Glomerular visceral epithelial cell (primary cell): ENCODE data around the gene LIM2.

Experiments used
- DNase-seq: peaks from one replicate; pipeline ENCODE4 v3.0.0-alpha.2; 2016; ENCODE audit errors: extremely low spot score

Gene LIM2

DNA sequence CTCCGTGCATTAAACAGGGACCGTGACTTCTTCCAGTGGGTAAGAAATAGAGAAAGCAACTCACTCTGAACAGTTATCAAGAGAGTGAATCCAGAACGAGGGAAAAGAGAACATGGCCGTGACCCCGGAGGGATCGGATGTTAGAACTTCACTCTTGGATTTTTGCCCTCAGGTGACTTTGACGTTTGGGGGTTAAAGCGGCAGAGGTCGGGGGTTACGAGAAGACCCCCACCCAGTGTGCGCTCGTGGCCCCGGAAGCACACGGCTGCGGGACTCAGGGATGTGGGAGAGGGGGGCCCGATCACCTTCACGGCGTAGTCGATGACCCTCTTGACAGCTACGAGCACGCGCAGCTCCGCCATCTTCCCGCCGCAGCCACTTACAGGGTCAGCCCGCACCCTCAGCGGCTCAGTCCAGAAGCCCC is 21.8 kb downstream of the LIM2 start, which contains the start of gene ETFB:
Gene ETFB, minus strand, starts transcription at position 424 of the 424 bp plus-strand sequence. Its CDS starts 62 bp downstream, at position 362.
- no peak for DNase-seq

DNA sequence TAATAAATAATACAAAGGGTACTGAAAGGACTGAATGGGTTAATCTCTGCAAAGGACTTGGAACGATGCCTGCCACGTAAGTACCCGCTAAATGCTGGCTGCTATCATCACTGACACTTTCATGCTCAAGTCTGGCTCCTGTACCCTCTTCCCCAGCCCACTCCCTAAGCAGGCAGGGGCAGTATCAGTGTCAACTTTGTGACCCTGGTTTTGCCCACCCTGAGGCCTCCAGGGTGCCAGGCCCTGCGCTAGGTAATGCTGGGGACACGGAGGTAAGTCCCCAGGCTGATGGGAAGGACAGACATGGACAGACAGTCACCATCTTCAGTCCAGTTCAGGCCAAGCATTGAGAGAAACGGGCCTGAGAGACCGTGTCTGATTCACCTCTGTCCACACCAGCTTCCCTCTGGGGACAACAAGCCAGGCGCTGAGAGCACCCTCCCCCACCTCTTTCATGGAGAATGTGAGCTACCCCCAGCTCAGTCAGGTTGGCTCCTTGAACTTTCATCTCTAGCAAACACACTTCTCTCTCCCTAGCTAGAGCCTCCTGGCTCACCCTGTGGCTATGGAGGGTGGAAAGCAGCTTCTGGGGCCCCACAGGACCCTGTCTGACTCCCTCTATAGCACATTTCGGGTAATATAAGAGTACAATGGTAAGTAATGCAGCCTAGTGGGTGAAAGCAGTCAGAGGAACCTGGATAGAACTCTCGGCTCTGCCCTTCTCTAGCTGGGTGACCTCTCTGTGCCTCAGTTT is 22.4 kb downstream of the LIM2 start:
- DNase-seq: peak; percentile 40

DNA sequence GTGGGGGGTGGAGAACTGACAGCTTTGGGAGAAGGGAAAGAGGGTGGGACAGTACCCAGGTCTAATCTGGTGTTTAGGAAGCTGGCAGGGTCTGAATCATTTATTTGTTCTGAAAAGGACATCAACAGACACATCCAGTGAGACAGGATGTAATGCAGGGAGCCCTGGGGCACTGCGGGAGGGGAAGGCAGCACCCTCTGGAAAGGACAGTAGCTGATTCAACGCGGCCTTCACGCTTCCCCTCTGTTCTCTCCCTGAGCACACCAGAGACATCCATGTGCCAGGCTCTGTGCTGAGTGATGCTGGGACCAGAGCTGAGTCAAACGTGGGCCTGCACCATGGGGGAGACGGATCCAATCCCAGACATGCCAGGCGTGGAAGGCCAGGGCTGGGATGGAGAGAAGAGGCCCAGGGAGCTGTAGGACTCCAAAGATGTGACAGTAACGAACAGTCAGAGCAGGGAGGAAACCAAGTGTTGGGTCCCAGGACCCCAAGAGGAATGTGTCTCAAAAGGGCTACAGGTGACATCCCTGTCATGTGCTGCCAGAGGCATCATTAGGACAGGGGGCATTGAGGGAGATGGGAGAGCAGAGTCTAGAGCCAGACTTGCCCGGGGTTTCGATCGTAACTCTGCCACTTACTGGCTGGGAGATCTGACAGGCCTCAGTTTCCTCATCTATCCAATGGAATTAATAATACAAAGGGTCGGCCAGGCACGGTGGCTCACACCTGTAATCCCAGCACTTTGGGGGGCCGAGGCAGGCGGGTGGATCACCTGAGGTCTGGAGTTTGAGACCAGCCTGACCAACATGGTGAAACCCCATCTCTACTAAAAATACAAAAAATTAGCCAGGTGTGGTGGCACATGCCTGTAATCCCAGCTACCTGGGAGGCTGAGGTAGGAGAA is 23.3 kb downstream of the LIM2 start:
- no peak for DNase-seq

DNA sequence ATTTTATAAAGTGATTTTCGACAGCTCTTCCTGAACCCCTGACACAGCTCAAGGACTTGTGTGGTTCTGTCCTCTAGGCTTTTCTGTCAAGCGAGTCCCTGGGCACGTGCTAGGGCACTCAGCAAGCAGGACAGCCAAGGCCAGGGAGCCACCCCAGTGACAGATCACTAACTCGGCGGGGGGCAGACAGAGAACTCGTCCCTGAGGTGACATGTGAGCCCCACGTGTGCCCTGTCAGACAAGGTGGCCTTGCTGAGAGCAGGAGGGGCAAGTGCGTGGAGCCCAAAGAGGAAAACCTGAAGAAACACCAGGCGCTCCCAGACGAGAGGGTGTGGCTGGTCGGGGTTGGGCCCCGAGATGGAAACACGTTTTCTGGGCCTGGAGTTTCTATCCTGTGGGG is 26.5 kb downstream of the LIM2 start:
- DNase-seq: no peak

DNA sequence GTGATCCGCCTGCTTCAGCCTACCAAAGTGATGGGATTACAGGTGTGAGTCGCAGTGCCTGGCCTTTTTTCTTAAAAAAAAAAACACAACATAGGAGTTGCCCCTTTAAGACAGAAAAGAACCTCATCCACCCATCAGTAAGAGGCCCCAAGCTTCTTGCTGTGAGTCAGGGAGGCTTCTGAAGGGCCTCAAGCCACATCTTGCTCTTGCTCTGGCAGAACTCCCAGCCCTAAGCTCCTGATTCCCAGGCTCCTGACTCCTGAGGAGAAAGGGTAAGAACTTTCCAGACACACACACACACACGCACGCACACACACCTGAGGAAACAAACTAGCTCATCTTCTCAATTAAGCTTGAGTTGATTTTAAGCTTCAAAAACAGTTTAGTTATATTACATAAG is 28.5 kb downstream of the LIM2 start:
- peak; percentile 50 for DNase-seq

DNA sequence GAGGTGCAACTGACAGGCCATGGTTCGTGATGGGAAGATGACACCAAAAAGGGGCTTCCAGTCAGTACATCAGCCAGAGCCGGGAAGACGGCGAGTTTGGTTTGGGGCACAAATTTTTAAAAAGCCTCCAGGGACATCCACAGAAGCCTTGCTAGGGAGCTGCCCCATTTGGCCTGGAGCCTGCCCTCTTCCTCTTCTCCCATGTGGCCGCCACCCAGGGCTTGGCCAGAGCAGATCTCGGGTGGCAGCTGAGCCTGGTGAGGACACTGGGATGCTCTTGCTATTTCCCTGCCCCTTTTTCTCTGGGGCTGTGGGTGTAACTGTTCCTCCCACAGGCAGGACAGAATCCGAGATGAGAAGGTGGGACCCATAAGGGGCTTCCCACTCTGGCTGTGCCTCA is 29.8 kb downstream of the LIM2 start:
- no peak for DNase-seq

DNA sequence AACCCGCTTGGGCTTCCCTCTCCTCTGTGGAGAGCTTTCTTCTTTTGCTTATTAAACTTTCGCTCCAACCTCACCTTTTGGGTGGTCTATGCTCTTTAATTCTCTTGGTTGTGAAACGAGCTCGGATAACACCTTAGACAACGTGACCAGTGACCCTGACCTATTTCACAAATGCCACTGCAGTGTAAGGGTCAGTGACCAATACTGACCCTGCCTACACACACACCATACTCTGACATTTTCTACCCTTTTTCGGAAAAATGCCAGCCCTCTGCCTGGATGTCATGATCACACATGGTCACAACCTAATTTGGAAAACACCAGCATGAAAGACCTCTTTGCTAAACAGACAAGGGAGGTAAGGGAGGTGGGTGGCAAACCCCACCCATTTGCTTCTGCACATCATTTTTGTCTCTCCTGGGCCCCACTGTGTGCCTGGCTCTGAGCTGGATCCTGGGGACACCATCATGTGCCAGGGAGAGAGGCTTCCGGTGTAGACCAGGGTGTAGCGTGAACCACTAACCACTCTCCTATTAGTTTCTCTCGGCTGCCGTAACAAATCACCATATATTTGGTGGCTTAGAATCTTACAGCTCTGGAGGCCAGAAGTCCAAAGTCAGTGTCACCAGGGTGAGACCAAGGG is 31.5 kb downstream of the LIM2 start:
- no peak for DNase-seq

DNA sequence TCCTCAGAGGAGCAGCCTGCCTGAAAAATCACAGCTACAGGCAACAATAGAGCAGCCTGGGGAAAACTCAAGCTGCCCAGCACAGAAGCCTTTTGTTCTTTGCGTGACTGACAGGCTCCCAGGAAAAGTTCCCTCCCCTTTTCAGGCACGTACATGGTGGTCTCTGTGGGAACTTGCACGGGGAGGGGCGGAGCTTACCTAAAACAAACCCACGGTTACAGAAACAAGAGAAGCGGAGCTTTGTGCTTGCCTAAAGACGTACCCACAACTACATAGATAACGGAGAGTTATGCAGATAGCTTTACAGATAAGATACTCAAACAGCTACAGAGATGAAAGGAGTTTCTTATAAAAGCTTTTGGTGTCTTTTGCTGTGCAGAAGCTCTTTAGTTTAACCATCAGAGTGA is 33.0 kb downstream of the LIM2 start:
- no peak for DNase-seq

DNA sequence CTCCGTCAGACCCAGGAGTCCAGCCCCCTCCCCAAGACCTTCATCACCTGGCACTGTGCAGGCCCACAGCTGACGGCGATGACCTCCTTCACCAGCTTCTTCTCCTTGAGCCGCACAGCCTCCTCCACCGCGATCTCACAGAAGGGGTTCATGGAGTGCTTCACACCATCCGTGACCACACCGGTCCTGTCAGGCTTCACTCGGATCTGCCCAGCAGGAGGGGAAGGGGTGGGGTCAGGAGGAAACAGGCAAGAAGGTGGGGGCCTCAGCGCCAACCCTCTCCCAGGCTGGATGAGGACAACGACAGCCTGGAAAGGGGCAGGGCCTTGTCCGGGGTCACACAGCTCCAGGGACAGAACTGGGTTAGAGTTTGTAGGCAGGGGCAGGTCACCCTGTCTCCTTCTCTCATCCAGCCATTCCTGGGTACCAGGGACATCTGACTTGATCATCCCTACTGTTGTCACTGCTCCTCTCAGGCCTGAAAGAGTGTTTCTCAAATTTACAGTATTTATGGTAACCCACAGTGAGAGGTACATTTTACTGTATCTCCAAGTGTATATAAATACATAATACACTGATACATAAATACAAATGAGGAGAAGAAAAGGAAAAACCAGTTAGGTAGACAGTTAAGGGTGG is 33.6 kb downstream of the LIM2 start:
- no peak for DNase-seq

DNA sequence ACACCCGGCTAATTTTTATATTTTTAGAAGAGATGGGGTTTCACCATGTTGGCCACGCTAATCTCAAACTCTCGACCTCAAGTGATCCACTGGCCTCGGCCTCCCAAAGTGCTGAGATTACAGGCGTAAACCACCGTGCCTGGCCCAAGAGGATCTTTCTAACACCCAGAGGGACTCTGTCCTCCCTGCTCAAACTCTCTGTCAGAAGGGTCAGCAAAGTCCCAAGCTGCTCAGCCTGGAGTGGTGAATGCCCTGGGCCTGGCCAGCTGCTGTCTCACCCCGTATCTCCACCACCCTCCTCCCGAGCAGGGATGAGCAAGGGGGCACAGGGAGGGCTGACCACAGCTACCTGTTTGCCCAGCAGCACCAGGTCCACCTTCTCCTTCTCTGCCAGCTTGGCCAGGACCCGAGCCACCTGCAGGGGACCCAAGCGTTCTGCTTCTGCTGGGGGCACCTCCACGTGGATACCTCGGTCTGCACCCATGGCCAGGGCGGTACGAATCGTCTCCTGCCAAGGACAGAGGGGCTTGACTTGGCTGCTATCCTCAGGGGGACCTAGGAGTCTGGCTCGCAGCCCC is 34.9 kb downstream of the LIM2 start:
- no peak for DNase-seq

DNA sequence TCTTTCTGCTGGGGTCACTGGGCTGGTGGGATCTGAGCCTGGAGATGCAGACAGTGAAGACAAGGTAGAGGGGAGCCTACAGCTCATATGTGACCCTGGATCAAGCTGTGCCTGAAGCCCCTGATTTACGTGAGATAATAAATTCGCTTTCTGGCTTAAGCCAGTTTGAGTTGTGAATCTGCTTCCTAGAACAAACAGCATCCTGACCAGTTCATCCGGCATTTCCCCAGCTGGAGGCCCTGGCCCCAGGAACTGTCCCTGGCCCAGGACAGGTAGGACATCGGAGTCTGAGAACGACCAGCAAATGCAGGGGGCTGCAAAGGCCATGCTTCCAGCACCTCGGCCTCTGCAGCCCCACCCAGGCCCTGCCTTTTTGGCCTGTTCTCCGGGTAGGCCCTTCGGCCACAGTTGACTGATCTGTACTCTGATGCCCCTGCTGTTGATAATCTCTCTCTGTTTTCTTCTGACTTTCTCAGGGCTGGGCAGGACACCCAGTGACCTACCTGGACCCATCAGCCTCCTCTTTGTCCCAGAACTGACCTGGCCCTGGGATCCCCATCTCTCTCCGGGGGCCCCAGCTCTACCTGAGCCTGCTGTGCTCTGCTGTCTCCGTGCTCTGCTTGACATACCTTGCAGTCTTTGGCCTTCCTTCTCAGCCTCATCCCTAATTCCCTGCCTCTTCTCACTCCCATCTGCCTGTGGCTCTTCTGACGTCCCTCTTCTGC is 36.3 kb downstream of the LIM2 start:
- DNase-seq: no peak

DNA sequence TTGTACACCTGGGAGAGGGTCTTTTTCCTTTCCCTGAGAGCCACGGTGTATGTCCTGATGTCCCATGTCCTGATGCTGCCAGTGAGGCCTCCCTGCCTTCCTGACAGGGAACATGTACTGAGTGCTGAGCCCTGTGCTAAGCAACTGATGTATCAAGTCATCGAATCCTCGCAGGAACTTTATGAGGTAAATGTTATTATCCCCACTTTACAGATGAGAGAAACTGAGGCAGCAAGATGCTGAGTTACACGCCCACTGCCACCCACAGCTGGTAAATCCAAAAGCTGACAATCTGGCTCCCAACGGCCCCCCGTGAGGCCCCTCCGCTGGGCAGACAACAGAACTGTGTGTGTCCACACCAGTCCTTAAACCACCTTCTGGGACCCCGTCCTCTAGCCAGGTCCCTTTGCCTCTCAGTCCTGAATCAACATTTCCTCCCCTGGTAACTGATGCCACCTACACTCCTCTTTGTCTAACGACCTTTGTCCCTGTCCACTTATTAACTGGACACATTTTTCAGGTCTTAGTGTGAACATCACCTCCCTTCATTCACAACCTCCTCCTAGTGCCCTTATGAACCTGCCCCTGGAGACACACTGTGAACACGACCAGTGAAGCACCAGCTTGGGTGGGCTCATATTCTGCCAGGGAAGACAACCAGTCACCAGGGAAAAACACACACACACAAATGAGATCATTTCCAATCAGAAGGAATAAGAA is 40.4 kb downstream of the LIM2 start:
- no peak for DNase-seq

DNA sequence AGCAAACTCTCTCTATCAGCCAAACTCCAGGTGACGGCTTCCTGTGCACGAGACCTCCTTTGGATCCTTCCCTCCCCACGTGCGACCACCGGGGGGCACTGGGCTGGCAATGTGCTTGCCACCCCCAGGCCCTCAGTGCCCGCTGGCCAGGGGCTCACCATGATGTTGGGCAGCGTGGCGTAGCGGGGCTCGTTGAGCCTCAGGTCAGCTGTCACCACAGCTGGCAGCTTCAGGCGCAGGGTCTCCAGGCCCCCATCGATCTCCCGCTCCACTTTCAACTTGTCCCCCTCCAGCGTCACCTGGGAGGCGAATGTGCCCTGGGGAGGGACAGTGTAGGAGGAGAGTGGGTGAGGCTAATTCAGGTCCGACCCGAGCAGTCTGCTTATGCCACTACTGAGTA is 41.0 kb downstream of the LIM2 start:
- no peak for DNase-seq

DNA sequence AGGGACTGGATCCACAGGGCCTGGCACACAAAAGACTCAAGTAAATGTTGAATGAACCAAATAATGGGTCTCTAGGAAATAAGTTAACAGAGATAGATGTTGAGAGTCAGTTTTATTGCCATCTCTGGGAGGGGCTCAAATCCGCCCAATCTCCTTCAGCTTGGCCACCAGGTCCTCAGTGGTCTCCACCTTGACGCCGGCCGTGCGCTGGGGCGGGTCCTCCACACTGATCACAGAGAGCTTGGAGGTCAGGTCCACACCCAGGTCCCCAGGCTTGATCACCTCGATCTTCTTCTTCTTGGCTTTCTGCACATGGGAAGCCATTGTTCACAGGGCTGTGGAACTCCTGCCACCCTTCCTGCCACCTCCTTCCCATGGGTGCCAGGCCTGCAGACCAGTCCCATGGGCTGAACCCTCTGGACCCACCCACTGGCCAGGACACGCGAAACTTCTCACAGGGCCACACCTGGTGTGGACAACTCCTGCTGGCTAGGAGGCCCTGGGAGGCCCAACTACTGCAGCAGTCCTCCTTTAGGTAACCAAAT is 42.6 kb downstream of the LIM2 start:
- no peak for DNase-seq

DNA sequence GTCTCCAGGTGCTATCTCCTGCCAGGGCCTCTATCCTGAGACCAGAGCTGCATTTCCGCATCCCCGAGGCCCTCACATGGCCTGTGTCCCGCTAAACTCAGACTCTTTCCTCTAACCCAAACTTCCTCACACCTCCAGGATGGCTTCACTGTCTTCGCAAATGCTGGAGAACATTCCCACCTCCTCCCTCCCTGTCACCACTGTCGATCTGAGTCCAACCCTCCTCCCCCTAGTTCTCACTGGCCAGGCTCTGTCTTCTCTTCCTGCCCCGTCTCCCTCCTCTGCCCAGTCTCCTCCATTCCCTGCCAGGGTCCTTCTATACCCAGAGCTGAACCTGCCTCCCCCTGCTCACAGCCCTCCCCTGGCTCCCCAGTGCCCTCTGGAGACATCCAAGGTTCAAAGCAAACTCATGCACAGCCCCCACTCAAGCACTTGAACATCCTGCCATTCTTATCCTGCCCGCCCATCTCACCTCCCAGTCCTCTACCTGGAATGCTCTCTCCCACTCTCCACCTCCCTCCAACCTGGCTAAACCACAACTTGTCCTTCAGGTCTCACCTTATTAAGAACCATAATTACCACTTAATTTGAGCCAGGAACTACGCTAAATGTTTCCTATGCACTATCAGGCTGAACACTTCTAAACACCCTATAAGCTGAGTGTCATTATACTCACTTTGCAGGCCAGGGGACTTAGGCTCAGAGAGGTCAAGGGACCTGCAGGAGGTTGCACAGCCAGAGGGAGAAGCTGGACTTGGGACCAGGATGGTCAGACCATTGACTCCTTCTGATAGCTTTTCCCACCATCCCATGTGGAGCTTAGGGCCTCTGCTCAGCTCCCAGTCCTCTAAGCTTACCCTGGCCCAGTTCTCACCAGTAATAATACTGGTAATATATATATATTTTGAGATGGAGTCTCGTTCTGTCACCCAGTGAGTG is 44.9 kb downstream of the LIM2 start:
- no peak for DNase-seq

DNA sequence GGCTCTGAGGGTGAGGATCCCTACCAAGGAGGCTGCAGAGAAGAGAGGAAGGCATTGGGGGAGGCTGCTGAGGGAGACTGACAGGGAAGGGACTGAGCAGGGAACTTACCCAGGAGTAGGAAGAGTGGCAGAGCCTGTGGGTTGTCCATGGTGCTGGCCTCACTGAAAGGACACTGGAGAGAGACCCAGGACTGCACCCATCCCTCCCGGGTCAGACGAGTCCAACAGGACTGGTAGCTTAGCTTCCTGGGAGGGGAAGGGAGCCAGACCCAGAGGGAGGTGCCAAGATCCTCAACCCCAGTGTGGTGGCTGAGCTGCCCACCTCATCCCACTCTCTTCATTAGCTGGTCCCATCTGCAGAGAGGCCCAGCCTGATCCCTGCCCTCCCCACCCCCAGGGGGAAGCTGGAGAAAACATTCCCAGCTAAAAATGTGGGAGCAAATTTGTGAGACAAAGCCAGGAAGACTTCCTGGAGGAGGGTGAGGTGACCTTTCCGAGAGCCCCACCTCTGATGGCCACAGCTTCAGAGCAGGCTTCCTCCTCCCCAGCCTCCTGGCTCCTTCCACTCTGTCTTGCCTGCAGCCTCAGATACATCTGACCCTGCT is 45.7 kb downstream of the LIM2 start, which contains the start of gene VSIG10L:
Gene VSIG10L, minus strand, starts transcription at position 164 of the 605 bp plus-strand sequence. Its CDS starts 15 bp downstream, at position 149.
- DNase-seq: no peak

DNA sequence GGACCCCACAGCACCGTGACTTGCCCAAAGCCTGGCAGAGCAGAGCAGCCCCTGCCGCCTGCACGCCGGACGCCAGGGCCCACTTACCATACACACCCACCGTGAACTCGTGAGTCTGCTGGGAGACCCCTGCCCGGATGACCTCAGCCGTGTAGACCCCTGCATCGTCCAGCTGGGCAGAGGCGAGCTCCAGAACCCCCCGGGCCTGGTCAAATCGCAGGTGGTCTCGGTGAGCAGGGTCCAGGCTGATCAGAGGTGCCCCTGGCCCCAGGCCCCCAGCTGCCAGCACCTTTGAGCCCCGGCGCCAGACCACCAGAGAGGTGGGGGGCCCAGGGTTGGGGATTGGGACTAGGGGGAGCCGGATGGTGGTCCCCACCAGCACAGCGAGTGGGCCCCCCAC is 46.7 kb downstream of the LIM2 start:
- no peak for DNase-seq
